Gastroesophageal sphincter (tissue), 3 donors: ENCODE data around the gene RFTN1.

Source experiments
- EP300 ChIP-seq: sonication (generic); formaldehyde crosslinking; IDR thresholded peaks from one replicate; pipeline ENCODE4 v1.6.1; 2017; ENCODE audit warnings: antibody characterized with exemption, mild to moderate bottlenecking
- POLR2A ChIP-seq, 2 donors: fragments of 450-650 bp; IDR thresholded peaks; one replicate each; pipeline ENCODE4 v1.6.1; 2017; ENCODE audit warnings: antibody characterized with exemption in 2 of 2, mild to moderate bottlenecking in 2 of 2, moderate library complexity in 1 of 2
- POLR2AphosphoS5 ChIP-seq: sonication (generic); formaldehyde crosslinking; IDR thresholded peaks from one replicate; pipeline ENCODE4 v1.6.1; 2017; ENCODE audit warnings: antibody characterized with exemption
- TF ChIP-seq, protein P1 (sequence below), 4 experiments: fragments of 200-600 bp in 2 of 4; fragments of 450-650 bp in 2 of 4; sonication (generic) in 1 of 4; IDR thresholded peaks; one replicate each; pipeline ENCODE4 v1.5.1; 2017 to 2019; ENCODE audit warnings: antibody characterized with exemption in 4 of 4, mild to moderate bottlenecking in 2 of 4, moderate library complexity in 2 of 4

GRCh38 chr3:16485395-16485992 is 28.0 kb downstream of the RFTN1 start:
- TF ChIP-seq, protein P1, sequence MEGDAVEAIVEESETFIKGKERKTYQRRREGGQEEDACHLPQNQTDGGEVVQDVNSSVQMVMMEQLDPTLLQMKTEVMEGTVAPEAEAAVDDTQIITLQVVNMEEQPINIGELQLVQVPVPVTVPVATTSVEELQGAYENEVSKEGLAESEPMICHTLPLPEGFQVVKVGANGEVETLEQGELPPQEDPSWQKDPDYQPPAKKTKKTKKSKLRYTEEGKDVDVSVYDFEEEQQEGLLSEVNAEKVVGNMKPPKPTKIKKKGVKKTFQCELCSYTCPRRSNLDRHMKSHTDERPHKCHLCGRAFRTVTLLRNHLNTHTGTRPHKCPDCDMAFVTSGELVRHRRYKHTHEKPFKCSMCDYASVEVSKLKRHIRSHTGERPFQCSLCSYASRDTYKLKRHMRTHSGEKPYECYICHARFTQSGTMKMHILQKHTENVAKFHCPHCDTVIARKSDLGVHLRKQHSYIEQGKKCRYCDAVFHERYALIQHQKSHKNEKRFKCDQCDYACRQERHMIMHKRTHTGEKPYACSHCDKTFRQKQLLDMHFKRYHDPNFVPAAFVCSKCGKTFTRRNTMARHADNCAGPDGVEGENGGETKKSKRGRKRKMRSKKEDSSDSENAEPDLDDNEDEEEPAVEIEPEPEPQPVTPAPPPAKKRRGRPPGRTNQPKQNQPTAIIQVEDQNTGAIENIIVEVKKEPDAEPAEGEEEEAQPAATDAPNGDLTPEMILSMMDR (IDR thresholded peaks at IDR 0.05): no peak
- no peak for TF ChIP-seq POLR2A (IDR thresholded peaks at IDR 0.05)
- no peak for TF ChIP-seq EP300
- no peak for TF ChIP-seq POLR2AphosphoS5
